Measurements from ENCODE around the gene PLCB2. TPM values are rescaled to one million over a fixed set of nuclear protein-coding genes. Genes with fewer than 3 reads are reported as not detected.

Gene PLCB2
- total RNA-seq, 1 donor = 61.7 TPM

GRCh38 chr15:40334541-40334940, 26.8 kb upstream of the PLCB2 start:
- Histone ChIP-seq H3K4me3 (ENCODE audit: low read length) (no peak overlapping the region), H3K27me3 (ENCODE audit: insufficient read depth, low read length) (no peaks in the 10 kb centered on the region), H3K4me1 (ENCODE audit: insufficient read depth, low read length) (peaks cover 82% of the 10 kb centered on the region), H3K9me3 (ENCODE audit: low read depth, low read length) (no peaks in the 10 kb centered on the region)

- Histone ChIP-seq H3K4me3 (ENCODE audit: low read length) (peak overlapping the region; percentile 12), H3K4me1 (ENCODE audit: insufficient read depth, low read length) (peaks cover 81% of the 10 kb centered on the region), H3K9me3 (ENCODE audit: low read depth, low read length) (no peaks in the 10 kb centered on the region), H3K27me3 (ENCODE audit: insufficient read depth, low read length) (no peaks in the 10 kb centered on the region)
Observed at GRCh38 chr15:40333922-40334492, 26.3 kb upstream of the PLCB2 start.

GRCh38 chr15:40332113-40332781, 24.5 kb upstream of the PLCB2 start:
- Histone ChIP-seq H3K27me3 (ENCODE audit: insufficient read depth, low read length) (no peaks in the 10 kb centered on the region), H3K9me3 (ENCODE audit: low read depth, low read length) (no peaks in the 10 kb centered on the region), H3K4me1 (ENCODE audit: insufficient read depth, low read length) (peaks cover 73% of the 10 kb centered on the region), H3K4me3 (ENCODE audit: low read length) (no peak overlapping the region)

- Histone ChIP-seq H3K27me3 (ENCODE audit: insufficient read depth, low read length) (no peaks in the 10 kb centered on the region), H3K9me3 (ENCODE audit: low read depth, low read length) (no peaks in the 10 kb centered on the region), H3K4me1 (ENCODE audit: insufficient read depth, low read length) (peaks cover 72% of the 10 kb centered on the region), H3K4me3 (ENCODE audit: low read length) (no peak overlapping the region)
Observed at GRCh38 chr15:40331637-40332036, 23.9 kb upstream of the PLCB2 start.

- Histone ChIP-seq H3K27me3 (ENCODE audit: insufficient read depth, low read length) (no peaks in the 10 kb centered on the region), H3K4me1 (ENCODE audit: insufficient read depth, low read length) (peaks cover 69% of the 10 kb centered on the region), H3K9me3 (ENCODE audit: low read depth, low read length) (no peaks in the 10 kb centered on the region), H3K4me3 (ENCODE audit: low read length) (no peak overlapping the region)
Observed at GRCh38 chr15:40331026-40331425, 23.3 kb upstream of the PLCB2 start.

- no peak overlapping the region for H3K4me3 ChIP-seq (ENCODE audit: low read length)
- no peaks in the 10 kb centered on the region for H3K9me3 ChIP-seq (ENCODE audit: low read depth, low read length)
- H3K27me3 ChIP-seq (ENCODE audit: insufficient read depth, low read length) = no peaks in the 10 kb centered on the region
- H3K4me1 ChIP-seq (ENCODE audit: insufficient read depth, low read length) = peaks cover 71% of the 10 kb centered on the region
Observed at GRCh38 chr15:40330368-40330836, 22.7 kb upstream of the PLCB2 start.

GRCh38 chr15:40329804-40330203, 22.1 kb upstream of the PLCB2 start:
- Histone ChIP-seq H3K27me3 (ENCODE audit: insufficient read depth, low read length) (no peaks in the 10 kb centered on the region), H3K9me3 (ENCODE audit: low read depth, low read length) (no peaks in the 10 kb centered on the region), H3K4me3 (ENCODE audit: low read length) (no peak overlapping the region), H3K4me1 (ENCODE audit: insufficient read depth, low read length) (peaks cover 71% of the 10 kb centered on the region)

GRCh38 chr15:40328751-40329150, 21.0 kb upstream of the PLCB2 start:
- H3K4me1 ChIP-seq (ENCODE audit: insufficient read depth, low read length) = peaks cover 66% of the 10 kb centered on the region
- no peaks in the 10 kb centered on the region for H3K9me3 ChIP-seq (ENCODE audit: low read depth, low read length)
- H3K27me3 ChIP-seq (ENCODE audit: insufficient read depth, low read length) = no peaks in the 10 kb centered on the region
- no peak overlapping the region for H3K4me3 ChIP-seq (ENCODE audit: low read length)

- Histone ChIP-seq H3K4me3 (ENCODE audit: low read length) (no peak overlapping the region), H3K9me3 (ENCODE audit: low read depth, low read length) (no peaks in the 10 kb centered on the region), H3K27me3 (ENCODE audit: insufficient read depth, low read length) (no peaks in the 10 kb centered on the region), H3K4me1 (ENCODE audit: insufficient read depth, low read length) (peaks cover 61% of the 10 kb centered on the region)
Observed at GRCh38 chr15:40328176-40328575, 20.4 kb upstream of the PLCB2 start.

GRCh38 chr15:40327457-40327856, 19.7 kb upstream of the PLCB2 start:
- H3K27me3 ChIP-seq (ENCODE audit: insufficient read depth, low read length) = no peaks in the 10 kb centered on the region
- no peak overlapping the region for H3K4me3 ChIP-seq (ENCODE audit: low read length)
- no peaks in the 10 kb centered on the region for H3K9me3 ChIP-seq (ENCODE audit: low read depth, low read length)
- H3K4me1 ChIP-seq (ENCODE audit: insufficient read depth, low read length) = peaks cover 60% of the 10 kb centered on the region

GRCh38 chr15:40325700-40326099, 18.0 kb upstream of the PLCB2 start:
- peaks cover 46% of the 10 kb centered on the region for H3K4me1 ChIP-seq (ENCODE audit: insufficient read depth, low read length)
- no peaks in the 10 kb centered on the region for H3K9me3 ChIP-seq (ENCODE audit: low read depth, low read length)
- no peak overlapping the region for H3K4me3 ChIP-seq (ENCODE audit: low read length)
- no peaks in the 10 kb centered on the region for H3K27me3 ChIP-seq (ENCODE audit: insufficient read depth, low read length)

- peaks cover 40% of the 10 kb centered on the region for H3K4me1 ChIP-seq (ENCODE audit: insufficient read depth, low read length)
Observed at GRCh38 chr15:40325188-40325587, 17.5 kb upstream of the PLCB2 start.

GRCh38 chr15:40323953-40324937, 16.5 kb upstream of the PLCB2 start:
- H3K27me3 ChIP-seq (ENCODE audit: insufficient read depth, low read length) = no peaks in the 10 kb centered on the region
- no peaks in the 10 kb centered on the region for H3K9me3 ChIP-seq (ENCODE audit: low read depth, low read length)
- peaks cover 36% of the 10 kb centered on the region for H3K4me1 ChIP-seq (ENCODE audit: insufficient read depth, low read length)
- H3K4me3 ChIP-seq (ENCODE audit: low read length) = peak overlapping the region; percentile 52

More at GRCh38 chr15:40325188-40325587, 17.5 kb upstream of the PLCB2 start:
- Histone ChIP-seq H3K27me3 (ENCODE audit: insufficient read depth, low read length) (no peaks in the 10 kb centered on the region), H3K4me3 (ENCODE audit: low read length) (no peak overlapping the region), H3K9me3 (ENCODE audit: low read depth, low read length) (no peaks in the 10 kb centered on the region)

- H3K9me3 ChIP-seq (ENCODE audit: low read depth, low read length) = no peaks in the 10 kb centered on the region
- peaks cover 36% of the 10 kb centered on the region for H3K4me1 ChIP-seq (ENCODE audit: insufficient read depth, low read length)
- H3K4me3 ChIP-seq (ENCODE audit: low read length) = peak within 1 kb of the TSS; percentile 52
- no peaks in the 10 kb centered on the region for H3K27me3 ChIP-seq (ENCODE audit: insufficient read depth, low read length)
Observed at GRCh38 chr15:40323239-40323952, 15.7 kb upstream of the PLCB2 start, which contains the start of gene INAFM2. Gene INAFM2, plus strand, starts transcription at chr15:40323692. Its CDS starts 364 bp downstream, at chr15:40324056.

All from mononuclear cell (primary cell).